ENCODE data around the gene ZFC3H1.

- TF ChIP-seq CTCF (conservative IDR thresholded peaks at IDR 0.05; ENCODE audit: low read depth, low read length) (no peak), EZH2 (IDR thresholded peaks at IDR 0.05; ENCODE audit: borderline replicate concordance, low read depth, low read length, poor library complexity, severe bottlenecking) (no peak)
Observed at GRCh38 chr12:71625476-71625875, 38.2 kb downstream of the ZFC3H1 start.
